OCI-LY1 (cell line): ENCODE measurements around the gene ZC3H18.

Experiments used
- H2AFZ ChIP-seq: fragments of 200-600 bp; sonication (generic), shearing (Covaris generic); 2 replicates; pipeline ENCODE4 v1.6.0; 2014; ENCODE audit warnings: antibody characterized with exemption, mild to moderate bottlenecking, low read length
- H3F3A ChIP-seq: fragments of 200-600 bp; sonication (generic), shearing (Covaris generic); 2 replicates; pipeline ENCODE4 v1.6.0; 2014; ENCODE audit warnings: mild to moderate bottlenecking, antibody characterized with exemption, low read length, moderate library complexity; ENCODE audit not compliant: insufficient read depth
- H3K27ac ChIP-seq: fragments of 200-600 bp; sonication (generic); 2 replicates; pipeline ENCODE4 v1.5.1; 2014; ENCODE audit warnings: low read length, mixed run types, mild to moderate bottlenecking, low read depth; ENCODE audit not compliant: poor library complexity, severe bottlenecking
- H3K27me3 ChIP-seq: fragments of 200-600 bp; sonication (generic); 2 replicates; pipeline ENCODE4 v1.6.0; 2014; ENCODE audit warnings: antibody characterized with exemption, mild to moderate bottlenecking, low read length, moderate library complexity; ENCODE audit not compliant: insufficient read depth
- H3K36me3 ChIP-seq: fragments of 200-600 bp; sonication (generic); 2 replicates; pipeline ENCODE4 v1.6.1; 2014; ENCODE audit warnings: mild to moderate bottlenecking, antibody characterized with exemption, low read length, moderate library complexity, mixed read lengths; ENCODE audit not compliant: insufficient read depth
- H3K4me1 ChIP-seq: fragments of 200-600 bp; sonication (generic); 2 replicates; pipeline ENCODE4 v1.5.1; 2014; ENCODE audit warnings: mild to moderate bottlenecking, low read length, moderate library complexity; ENCODE audit not compliant: insufficient read depth, severe bottlenecking
- H3K4me2 ChIP-seq: fragments of 200-600 bp; sonication (generic), shearing (Covaris generic); 2 replicates; pipeline ENCODE4 v1.6.1; 2014; ENCODE audit warnings: low read length
- H3K4me3 ChIP-seq: fragments of 200-600 bp; sonication (generic); 2 replicates; pipeline ENCODE4 v1.5.1; 2014; ENCODE audit warnings: low read length, low read depth, mild to moderate bottlenecking, mixed read lengths; ENCODE audit not compliant: poor library complexity, severe bottlenecking
- H3K79me2 ChIP-seq: fragments of 200-600 bp; shearing (Covaris generic); 2 replicates; pipeline ENCODE4 v1.6.1; 2016; ENCODE audit warnings: mixed run types, low read length, mixed read lengths; ENCODE audit not compliant: insufficient read depth
- H3K9ac ChIP-seq: fragments of 200-600 bp; sonication (generic), shearing (Covaris generic); 2 replicates; pipeline ENCODE4 v1.6.1; 2014; ENCODE audit warnings: mild to moderate bottlenecking, low read length, mixed read lengths
- H3K9me2 ChIP-seq: fragments of 200-600 bp; sonication (generic), shearing (Covaris generic); 2 replicates; pipeline ENCODE4 v1.6.1; 2014; ENCODE audit warnings: low read depth, mild to moderate bottlenecking, low read length, mixed read lengths
- H3K9me3 ChIP-seq: fragments of 200-600 bp; shearing (Covaris generic); 2 replicates; pipeline ENCODE4 v1.6.1; 2014; ENCODE audit warnings: low read length, mixed read lengths
- H4K20me1 ChIP-seq: fragments of 200-600 bp; sonication (generic), shearing (Covaris generic); 2 replicates; pipeline ENCODE4 v1.6.0; 2016; ENCODE audit warnings: mild to moderate bottlenecking, low read length; ENCODE audit not compliant: insufficient read depth
- CTCF ChIP-seq: fragments of 200-600 bp; sonication (generic), shearing (Covaris generic); IDR thresholded peaks from 2 replicates; pipeline ENCODE4 v1.5.1; 2017; ENCODE audit warnings: mild to moderate bottlenecking, antibody characterized with exemption, low read length, moderate library complexity, mixed read lengths
- EZH2 ChIP-seq: fragments of 200-600 bp; sonication (generic), shearing (Covaris generic); IDR thresholded peaks from 2 replicates; pipeline ENCODE4 v1.8.0; 2017; ENCODE audit warnings: borderline replicate concordance, mixed run types, mild to moderate bottlenecking, antibody characterized with exemption, low read length, moderate library complexity, mixed read lengths

ZC3H18 gene

DNA sequence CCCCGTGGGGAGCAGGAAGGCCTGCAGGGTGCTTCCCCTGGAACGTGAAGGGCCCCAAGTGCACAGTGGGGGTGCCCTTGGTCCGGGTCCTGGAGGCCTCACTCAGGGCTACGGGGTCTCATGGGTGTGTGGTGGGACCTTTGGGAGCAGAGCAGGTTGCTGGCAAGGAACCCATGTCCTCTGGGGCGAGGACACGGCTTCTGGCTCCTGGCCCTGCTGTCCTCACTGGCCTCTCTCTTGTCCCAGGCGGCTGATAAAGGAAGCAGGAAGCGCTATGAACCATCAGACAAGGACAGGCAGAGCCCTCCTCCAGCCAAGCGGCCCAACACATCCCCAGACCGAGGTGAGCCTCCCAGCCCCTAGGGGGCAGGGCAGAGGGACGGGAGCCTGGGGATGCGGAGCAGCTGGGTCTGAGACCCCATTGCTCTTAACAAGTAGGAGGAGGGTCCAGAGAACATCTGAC lies 58.3 kb downstream of the ZC3H18 start:
- H3K9me2 ChIP-seq, result no peaks in the 10 kb centered on the region
- TF ChIP-seq CTCF (peak; percentile 60), EZH2 (no peak)
- H3K4me2 ChIP-seq, result no peak overlapping the region
- no peaks in the 10 kb centered on the region for H3F3A ChIP-seq
- H3K4me1 ChIP-seq, result peaks cover 2% of the 10 kb centered on the region
- H3K36me3 ChIP-seq, result peaks cover 77% of the 10 kb centered on the region
- no peak overlapping the region for H2AFZ ChIP-seq
- H3K27ac ChIP-seq, result no peak overlapping the region
- no peaks in the 10 kb centered on the region for H4K20me1 ChIP-seq
- H3K4me3 ChIP-seq, result no peak overlapping the region
- H3K79me2 ChIP-seq, result no peaks in the 10 kb centered on the region
- no peak overlapping the region for H3K9ac ChIP-seq
- H3K27me3 ChIP-seq, result no peaks in the 10 kb centered on the region
- no peaks in the 10 kb centered on the region for H3K9me3 ChIP-seq

GRCh38 chr16:88629835-88630234 lies 59.6 kb downstream of the ZC3H18 start:
- Histone ChIP-seq H3K9me2 (no peaks in the 10 kb centered on the region), H3K9me3 (no peaks in the 10 kb centered on the region), H3K9ac (no peak overlapping the region), H3K27me3 (no peaks in the 10 kb centered on the region), H3K79me2 (no peaks in the 10 kb centered on the region), H3K27ac (no peak overlapping the region), H3K36me3 (peaks cover 64% of the 10 kb centered on the region), H3F3A (no peaks in the 10 kb centered on the region), H2AFZ (no peak overlapping the region), H3K4me1 (peaks cover 15% of the 10 kb centered on the region), H3K4me2 (no peak overlapping the region), H4K20me1 (no peaks in the 10 kb centered on the region), H3K4me3 (no peak overlapping the region)
- TF ChIP-seq CTCF (no peak), EZH2 (no peak)

- no peaks in the 10 kb centered on the region for H3F3A ChIP-seq
- H3K9me2 ChIP-seq, result no peaks in the 10 kb centered on the region
- H3K9me3 ChIP-seq, result no peaks in the 10 kb centered on the region
- peaks cover 59% of the 10 kb centered on the region for H3K36me3 ChIP-seq
- TF ChIP-seq EZH2, result no peak
- no peak for TF ChIP-seq CTCF
- no peak overlapping the region for H3K4me2 ChIP-seq
- no peaks in the 10 kb centered on the region for H4K20me1 ChIP-seq
- H3K9ac ChIP-seq, result no peak overlapping the region
- no peaks in the 10 kb centered on the region for H3K27me3 ChIP-seq
- H2AFZ ChIP-seq, result no peak overlapping the region
- H3K4me1 ChIP-seq, result peaks cover 20% of the 10 kb centered on the region
- H3K4me3 ChIP-seq, result no peak overlapping the region
- no peaks in the 10 kb centered on the region for H3K79me2 ChIP-seq
- H3K27ac ChIP-seq, result no peak overlapping the region
These were observed 60.2 kb downstream of the ZC3H18 start for GRCh38 chr16:88630433-88630832.
